Measurements from ENCODE around the gene FOXI1.

- TF ChIP-seq CTCF (conservative IDR thresholded peaks at IDR 0.05) (no peak), EZH2 (IDR thresholded peaks at IDR 0.05; ENCODE audit: low read depth) (no peak)
Measured at GRCh38 chr5:170147051-170147752, 41.5 kb downstream of the FOXI1 start.
